ENCODE data around the gene TSSK2.

GRCh38 chr22:19148417-19149046, 17.4 kb downstream of the TSSK2 start:
- TF ChIP-seq CTCF (IDR thresholded peaks at IDR 0.05; ENCODE audit: insufficient read depth, low read depth, low read length) (no peak), EZH2 (IDR thresholded peaks at IDR 0.05; ENCODE audit: insufficient read depth, low read length) (no peak)

All from astrocyte (in vitro differentiated cells and primary cell).